Measurements from ENCODE around the gene CCDC142.

Gene CCDC142

DNA sequence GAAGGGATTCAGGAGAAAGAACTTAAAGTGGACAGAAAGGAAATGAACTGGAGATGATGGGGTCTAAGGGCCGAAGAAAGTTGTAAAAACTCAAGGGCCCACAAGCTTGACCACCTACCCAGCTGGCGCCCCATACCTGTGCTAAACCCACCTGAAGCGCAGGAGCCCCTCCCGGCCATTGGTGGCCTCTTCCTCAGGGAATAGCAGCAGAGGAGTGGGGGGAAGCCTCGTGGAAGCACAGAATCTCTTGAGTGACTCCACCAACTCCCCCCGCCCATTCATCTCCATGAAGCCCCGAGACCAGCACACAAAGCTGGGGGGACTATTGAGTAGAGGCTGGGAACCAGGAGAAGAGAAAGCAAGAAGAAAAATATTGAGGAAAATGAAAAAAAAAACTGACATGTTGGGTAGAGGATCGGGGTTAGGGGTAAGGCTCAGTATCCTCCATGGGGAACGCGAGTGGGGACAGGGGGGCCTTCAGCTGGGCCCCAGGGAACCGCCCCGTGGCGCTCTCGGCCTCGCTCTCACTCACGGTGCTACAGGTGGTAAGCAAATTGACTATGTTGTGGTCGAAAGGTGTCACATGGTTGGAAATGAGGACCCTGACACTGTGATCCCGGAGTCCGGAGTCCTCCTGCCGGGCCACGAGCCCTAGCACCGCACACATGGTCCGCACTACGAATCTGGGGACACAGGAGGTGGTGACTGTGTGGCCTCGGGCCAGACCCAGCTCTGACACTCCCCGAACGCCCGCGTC, 46.0 kb upstream of the CCDC142 start:
- in situ Hi-C loops (cut with HindIII; ENCODE audit: low sequenced_read_pairs): loop anchor here (5.0 kb wide), 1 partner anchor 91 kb away; no protein-coding TSS in a partner anchor
- TF ChIP-seq, protein P1, sequence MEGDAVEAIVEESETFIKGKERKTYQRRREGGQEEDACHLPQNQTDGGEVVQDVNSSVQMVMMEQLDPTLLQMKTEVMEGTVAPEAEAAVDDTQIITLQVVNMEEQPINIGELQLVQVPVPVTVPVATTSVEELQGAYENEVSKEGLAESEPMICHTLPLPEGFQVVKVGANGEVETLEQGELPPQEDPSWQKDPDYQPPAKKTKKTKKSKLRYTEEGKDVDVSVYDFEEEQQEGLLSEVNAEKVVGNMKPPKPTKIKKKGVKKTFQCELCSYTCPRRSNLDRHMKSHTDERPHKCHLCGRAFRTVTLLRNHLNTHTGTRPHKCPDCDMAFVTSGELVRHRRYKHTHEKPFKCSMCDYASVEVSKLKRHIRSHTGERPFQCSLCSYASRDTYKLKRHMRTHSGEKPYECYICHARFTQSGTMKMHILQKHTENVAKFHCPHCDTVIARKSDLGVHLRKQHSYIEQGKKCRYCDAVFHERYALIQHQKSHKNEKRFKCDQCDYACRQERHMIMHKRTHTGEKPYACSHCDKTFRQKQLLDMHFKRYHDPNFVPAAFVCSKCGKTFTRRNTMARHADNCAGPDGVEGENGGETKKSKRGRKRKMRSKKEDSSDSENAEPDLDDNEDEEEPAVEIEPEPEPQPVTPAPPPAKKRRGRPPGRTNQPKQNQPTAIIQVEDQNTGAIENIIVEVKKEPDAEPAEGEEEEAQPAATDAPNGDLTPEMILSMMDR (IDR thresholded peaks at IDR 0.05; ENCODE audit: low read depth, low read length, missing control alignments): no peak
- peak overlapping the region; percentile 99 for H3K4me3 ChIP-seq (ENCODE audit: low read depth, low read length)
- DNase-seq (ENCODE audit: low read depth): no peak

DNA sequence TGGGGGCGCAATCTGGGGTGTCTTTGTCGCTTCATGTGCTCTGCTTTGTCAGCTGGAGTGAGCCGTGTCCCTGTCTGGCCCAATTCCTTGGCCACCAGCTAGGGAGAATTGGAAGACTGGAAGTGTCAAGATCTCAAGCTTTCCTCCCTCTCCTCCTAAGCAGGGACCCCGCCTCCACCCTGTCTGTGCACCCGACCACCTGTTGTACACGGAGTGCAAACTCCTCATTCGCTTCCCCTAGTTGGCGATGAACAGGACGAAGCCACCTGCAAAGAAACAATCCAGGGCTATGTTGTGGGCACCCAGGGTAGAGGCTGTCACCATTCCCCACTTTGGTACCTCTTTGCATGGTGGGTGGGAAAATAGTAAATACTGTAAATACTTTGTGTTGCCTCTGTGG, 44.9 kb upstream of the CCDC142 start:
- H3K4me3 ChIP-seq (ENCODE audit: low read depth, low read length): no peak overlapping the region
- in situ Hi-C loops (cut with HindIII; ENCODE audit: low sequenced_read_pairs): loop anchor here (5.0 kb wide), 1 partner anchor 90 kb away; no protein-coding TSS in a partner anchor
- no peak for DNase-seq (ENCODE audit: low read depth)
- TF ChIP-seq, protein P1 (IDR thresholded peaks at IDR 0.05; ENCODE audit: low read depth, low read length, missing control alignments): no peak

DNA sequence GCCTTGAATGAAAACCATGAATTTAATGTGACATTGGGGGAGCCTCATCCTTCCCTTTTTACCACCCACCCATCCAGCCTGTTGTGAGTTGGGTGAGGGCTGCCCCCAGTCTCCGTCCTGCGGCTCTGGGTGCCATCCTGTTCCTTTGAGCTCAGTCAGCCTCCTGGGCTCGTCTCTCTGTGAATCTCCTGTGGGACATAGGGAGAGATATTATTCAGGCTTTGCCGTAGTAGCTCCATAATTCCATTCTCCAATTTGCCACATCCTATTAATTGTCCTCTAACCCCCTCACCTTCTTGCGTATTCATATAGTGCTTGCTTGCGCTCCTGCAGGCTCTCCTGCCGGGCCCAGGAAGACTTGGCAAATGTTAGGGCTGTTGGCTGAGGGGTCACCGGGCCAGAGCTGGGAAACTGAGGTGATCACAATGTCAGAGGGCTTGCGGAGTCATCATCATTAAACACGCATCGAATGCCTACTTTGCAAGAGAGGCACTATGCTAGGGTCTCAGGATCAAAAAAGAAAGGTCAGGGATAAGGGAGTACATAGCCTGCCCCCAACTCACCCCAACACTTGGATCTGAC, 43.9 kb upstream of the CCDC142 start:
- DNase-seq (ENCODE audit: low read depth): no peak
- TF ChIP-seq, protein P1 (IDR thresholded peaks at IDR 0.05; ENCODE audit: low read depth, low read length, missing control alignments): no peak
- no peak overlapping the region for H3K4me3 ChIP-seq (ENCODE audit: low read depth, low read length)
- in situ Hi-C loops (cut with HindIII; ENCODE audit: low sequenced_read_pairs): loop anchor here (5.0 kb wide), 1 partner anchor 89 kb away; no protein-coding TSS in a partner anchor

DNA sequence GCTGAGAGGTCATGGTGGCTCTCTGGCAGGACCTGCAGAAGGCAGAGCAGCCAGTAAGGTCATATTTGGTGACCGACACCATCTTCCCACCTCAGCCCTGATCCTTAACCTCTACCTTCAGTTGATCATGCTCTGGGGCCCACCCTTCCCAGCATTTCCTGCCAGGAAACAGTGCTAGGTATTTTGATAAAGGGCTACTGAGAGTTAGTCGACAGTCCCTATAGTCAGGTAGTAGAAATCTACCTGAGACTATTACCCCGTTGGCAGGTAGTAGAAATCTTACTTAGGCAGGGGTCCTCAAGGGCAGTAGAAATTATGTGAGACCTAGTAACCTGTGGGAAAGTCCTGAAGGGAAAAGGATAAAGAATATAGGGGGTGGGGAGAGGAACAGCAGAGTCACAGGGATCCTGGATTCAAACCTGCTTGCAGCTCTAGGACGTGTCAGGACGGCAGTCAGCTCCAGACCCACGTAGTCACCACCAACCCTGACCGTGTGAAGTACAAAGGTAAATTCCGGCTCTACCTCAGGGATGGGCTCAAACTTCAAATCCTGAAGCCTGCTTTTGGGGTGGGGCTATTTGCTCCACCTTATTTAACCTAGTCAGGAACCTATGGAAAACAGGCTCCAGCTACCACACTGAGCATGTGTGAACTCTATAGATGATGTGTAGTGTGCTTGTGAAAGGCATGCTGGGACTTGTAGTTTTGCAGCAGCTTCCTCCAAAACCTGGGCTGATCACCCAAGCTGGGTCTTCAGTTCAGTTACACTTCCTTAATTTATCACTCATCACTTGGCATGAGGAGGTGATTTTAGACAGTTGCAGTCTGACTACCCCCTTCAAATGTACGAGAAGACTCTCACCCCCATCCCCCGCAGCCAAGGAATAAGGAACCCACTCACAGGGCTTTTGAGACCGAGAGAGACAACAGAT, 43.2 kb upstream of the CCDC142 start, which contains the start of gene DQX1:
Gene DQX1 (minus strand): TSS at position 515 of the 932 bp plus-strand sequence. CDS start 502 bp downstream, at position 13.
- no peak for DNase-seq (ENCODE audit: low read depth)

DNA sequence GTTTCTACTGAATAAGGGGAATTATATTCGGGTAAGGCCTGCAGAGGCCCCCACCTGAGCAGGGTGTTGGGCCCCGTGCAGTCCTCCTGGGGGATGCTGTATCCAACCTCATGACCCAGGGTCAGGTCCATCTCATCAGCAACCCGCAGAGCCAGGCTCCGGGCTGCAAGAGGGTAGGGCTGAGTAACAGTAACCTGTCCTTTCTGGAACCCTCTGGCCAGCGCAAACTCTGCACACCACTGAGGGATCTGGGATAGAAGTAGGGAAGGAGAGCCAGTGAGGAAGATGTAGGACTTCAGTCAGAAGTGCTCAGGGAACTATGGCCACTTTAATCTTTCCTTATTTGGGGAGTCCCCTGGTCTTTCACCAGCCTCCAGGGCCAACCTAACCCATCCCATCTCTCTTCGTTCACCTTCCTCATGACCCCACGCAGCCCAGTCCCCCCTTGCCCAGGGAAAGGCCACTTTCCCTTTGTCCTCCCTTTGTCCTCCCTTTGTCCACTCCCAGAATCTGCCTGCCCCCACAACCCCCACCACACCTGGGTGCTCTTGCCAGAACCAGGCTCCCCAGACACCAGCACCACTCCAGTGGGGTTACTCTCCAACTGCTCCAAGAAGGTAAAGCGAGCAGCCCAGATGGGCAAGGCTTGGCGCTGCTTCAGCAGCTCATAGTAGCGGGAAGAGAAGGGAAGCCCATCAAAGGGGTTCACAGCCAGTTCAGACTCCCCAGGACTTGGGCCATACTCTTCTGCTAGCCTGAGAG, 42.3 kb upstream of the CCDC142 start:
- H3K4me3 ChIP-seq (ENCODE audit: low read depth, low read length): no peak overlapping the region
- no peak for DNase-seq (ENCODE audit: low read depth)
- TF ChIP-seq, protein P1 (IDR thresholded peaks at IDR 0.05; ENCODE audit: low read depth, low read length, missing control alignments): no peak
- in situ Hi-C loops (cut with HindIII; ENCODE audit: low sequenced_read_pairs): loop anchor here (5.0 kb wide), 1 partner anchor 88 kb away; no protein-coding TSS in a partner anchor

More for the DNA sequence above, 43.2 kb upstream of the CCDC142 start, which contains the start of gene DQX1:
- no peak within 1 kb of the TSS for H3K4me3 ChIP-seq (ENCODE audit: low read depth, low read length)
- in situ Hi-C loops (cut with HindIII; ENCODE audit: low sequenced_read_pairs): loop anchor here (5.0 kb wide), 1 partner anchor 89 kb away; no protein-coding TSS in a partner anchor
- TF ChIP-seq, protein P1 (IDR thresholded peaks at IDR 0.05; ENCODE audit: low read depth, low read length, missing control alignments): no peak

All from astrocyte of the cerebellum (primary cell).